K562 (cell line): ENCODE data around the gene ANKFN1.

Experiments
- DPF2 ChIP-seq: fragments of 450-650 bp; IDR thresholded peaks from 2 replicates; pipeline ENCODE4 v1.6.1; 2016
- HMG20A ChIP-seq: fragments of 450-650 bp; formaldehyde crosslinking; conservative IDR thresholded peaks from 2 replicates; pipeline ENCODE4 v1.4.0; 2020; ENCODE audit warnings: mild to moderate bottlenecking, mixed read lengths
- PHTF2 ChIP-seq: fragments of 250-450 bp; sonication (Bioruptor Pico); IDR thresholded peaks from 2 replicates; pipeline ENCODE4 v1.5.0; 2021; ENCODE audit warnings: mild to moderate bottlenecking
- POLR2AphosphoS5 ChIP-seq: IDR thresholded peaks from 2 replicates; pipeline ENCODE4 v1.6.1; 2011; ENCODE audit warnings: mild to moderate bottlenecking, low read depth, low read length, moderate library complexity; ENCODE audit not compliant: control insufficient read depth, insufficient read depth
- PTTG1 ChIP-seq: fragments of 450-650 bp; IDR thresholded peaks from 2 replicates; pipeline ENCODE4 v1.6.1; 2016; ENCODE audit warnings: low read depth, mild to moderate bottlenecking, missing genetic modification characterization, missing compliant biosample characterization
- SP2 ChIP-seq: IDR thresholded peaks from 2 replicates; pipeline ENCODE4 v1.6.1; 2011; ENCODE audit warnings: mild to moderate bottlenecking, low read depth, low read length, moderate library complexity; ENCODE audit not compliant: poor library complexity, severe bottlenecking; ENCODE audit errors: extremely low read depth
- ZNF24 ChIP-seq: fragments of 450-650 bp; IDR thresholded peaks from 2 replicates; pipeline ENCODE4 v1.6.1; 2016
- TF ChIP-seq, protein P1 (sequence below): sonication (generic); formaldehyde crosslinking; IDR thresholded peaks from 2 replicates; pipeline ENCODE4 v1.9.0; 2022; ENCODE audit warnings: mild to moderate bottlenecking, missing genetic modification reagents
- TF ChIP-seq, protein P2 (sequence below), 2 experiments: IDR thresholded peaks; 2 replicates each; pipeline ENCODE4 v1.6.1; 2012; ENCODE audit warnings: improper control_type of control experiment in 2 of 2, low read depth in 2 of 2, low read length in 2 of 2, borderline replicate concordance in 1 of 2
- TF ChIP-seq, protein P3 (sequence below), 3 experiments: IDR thresholded peaks in 2 of 3; conservative IDR thresholded peaks in 1 of 3; 2 replicates each; pipeline ENCODE4 v1.5.1; 2011 to 2012; ENCODE audit warnings: low read length in 3 of 3, mild to moderate bottlenecking in 3 of 3, control low read depth in 2 of 3, improper control_type of control experiment in 1 of 3, inconsistent platforms in 1 of 3, low read depth in 1 of 3, mixed read lengths in 1 of 3, moderate library complexity in 1 of 3; ENCODE audit not compliant: insufficient read depth in 2 of 3

DNA sequence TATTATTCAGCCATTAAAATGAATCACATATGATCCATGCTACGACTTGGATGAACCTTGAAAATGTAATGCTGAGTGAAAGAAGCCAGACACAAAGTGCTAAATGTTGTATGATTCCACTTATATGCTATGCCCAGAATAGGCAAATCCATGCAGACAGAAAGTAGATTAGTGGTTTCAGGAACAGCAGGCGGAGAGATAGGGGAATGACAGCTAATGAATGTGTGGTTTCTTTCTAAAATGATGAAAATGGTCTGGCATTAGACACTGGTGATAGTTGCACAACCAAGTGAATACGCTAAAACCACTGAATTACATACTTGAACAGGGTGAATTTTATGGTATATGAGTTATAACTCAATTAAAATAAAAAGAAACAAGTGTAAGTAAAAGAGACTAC lies 318.4 kb downstream of the ANKFN1 start:
- TF ChIP-seq HMG20A (CRISPR knock-in tag) (no peak), POLR2AphosphoS5 (no peak), PHTF2 (no peak), SP2 (no peak), DPF2 (no peak), PTTG1 (tag) (no peak), ZNF24 (no peak)
- TF ChIP-seq, protein P1, sequence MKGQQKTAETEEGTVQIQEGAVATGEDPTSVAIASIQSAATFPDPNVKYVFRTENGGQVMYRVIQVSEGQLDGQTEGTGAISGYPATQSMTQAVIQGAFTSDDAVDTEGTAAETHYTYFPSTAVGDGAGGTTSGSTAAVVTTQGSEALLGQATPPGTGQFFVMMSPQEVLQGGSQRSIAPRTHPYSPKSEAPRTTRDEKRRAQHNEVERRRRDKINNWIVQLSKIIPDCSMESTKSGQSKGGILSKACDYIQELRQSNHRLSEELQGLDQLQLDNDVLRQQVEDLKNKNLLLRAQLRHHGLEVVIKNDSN: no peak
- TF ChIP-seq, protein P2, sequence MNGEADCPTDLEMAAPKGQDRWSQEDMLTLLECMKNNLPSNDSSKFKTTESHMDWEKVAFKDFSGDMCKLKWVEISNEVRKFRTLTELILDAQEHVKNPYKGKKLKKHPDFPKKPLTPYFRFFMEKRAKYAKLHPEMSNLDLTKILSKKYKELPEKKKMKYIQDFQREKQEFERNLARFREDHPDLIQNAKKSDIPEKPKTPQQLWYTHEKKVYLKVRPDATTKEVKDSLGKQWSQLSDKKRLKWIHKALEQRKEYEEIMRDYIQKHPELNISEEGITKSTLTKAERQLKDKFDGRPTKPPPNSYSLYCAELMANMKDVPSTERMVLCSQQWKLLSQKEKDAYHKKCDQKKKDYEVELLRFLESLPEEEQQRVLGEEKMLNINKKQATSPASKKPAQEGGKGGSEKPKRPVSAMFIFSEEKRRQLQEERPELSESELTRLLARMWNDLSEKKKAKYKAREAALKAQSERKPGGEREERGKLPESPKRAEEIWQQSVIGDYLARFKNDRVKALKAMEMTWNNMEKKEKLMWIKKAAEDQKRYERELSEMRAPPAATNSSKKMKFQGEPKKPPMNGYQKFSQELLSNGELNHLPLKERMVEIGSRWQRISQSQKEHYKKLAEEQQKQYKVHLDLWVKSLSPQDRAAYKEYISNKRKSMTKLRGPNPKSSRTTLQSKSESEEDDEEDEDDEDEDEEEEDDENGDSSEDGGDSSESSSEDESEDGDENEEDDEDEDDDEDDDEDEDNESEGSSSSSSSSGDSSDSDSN (IDR thresholded peaks at IDR 0.05; ENCODE audit: borderline replicate concordance in 1 of 2, low read depth in 2 of 2, low read length in 2 of 2): no peak
- TF ChIP-seq, protein P3, sequence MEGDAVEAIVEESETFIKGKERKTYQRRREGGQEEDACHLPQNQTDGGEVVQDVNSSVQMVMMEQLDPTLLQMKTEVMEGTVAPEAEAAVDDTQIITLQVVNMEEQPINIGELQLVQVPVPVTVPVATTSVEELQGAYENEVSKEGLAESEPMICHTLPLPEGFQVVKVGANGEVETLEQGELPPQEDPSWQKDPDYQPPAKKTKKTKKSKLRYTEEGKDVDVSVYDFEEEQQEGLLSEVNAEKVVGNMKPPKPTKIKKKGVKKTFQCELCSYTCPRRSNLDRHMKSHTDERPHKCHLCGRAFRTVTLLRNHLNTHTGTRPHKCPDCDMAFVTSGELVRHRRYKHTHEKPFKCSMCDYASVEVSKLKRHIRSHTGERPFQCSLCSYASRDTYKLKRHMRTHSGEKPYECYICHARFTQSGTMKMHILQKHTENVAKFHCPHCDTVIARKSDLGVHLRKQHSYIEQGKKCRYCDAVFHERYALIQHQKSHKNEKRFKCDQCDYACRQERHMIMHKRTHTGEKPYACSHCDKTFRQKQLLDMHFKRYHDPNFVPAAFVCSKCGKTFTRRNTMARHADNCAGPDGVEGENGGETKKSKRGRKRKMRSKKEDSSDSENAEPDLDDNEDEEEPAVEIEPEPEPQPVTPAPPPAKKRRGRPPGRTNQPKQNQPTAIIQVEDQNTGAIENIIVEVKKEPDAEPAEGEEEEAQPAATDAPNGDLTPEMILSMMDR (IDR thresholded peaks at IDR 0.05 in 2 of 3, conservative IDR thresholded peaks at IDR 0.05 in 1 of 3; ENCODE audit: insufficient read depth in 2 of 3, low read depth in 1 of 3, low read length in 3 of 3): no peak
